ENCODE measurements around the gene KCNQ5. TPM values are rescaled to one million over a fixed set of nuclear protein-coding genes. Genes with fewer than 3 reads are reported as not detected.

KCNQ5 gene
- total and polyA plus RNA-seq, 2 of the 8 experiments (the other 6 are each of a cell fraction or from before 2014, with no cell fraction given) = 0.83 to 1.2 TPM

GRCh38 chr6:72963946-72964345 lies 342.1 kb downstream of the KCNQ5 start (continued):
- no peak for TF ChIP-seq ZNF274 (IDR thresholded peaks at IDR 0.05; ENCODE audit: borderline replicate concordance, extremely low read depth, low read length)

Measured in H1 (cell line).